Osteoblast (primary cell): ENCODE data around the gene RHOT2. TPM values are rescaled to one million over a fixed set of nuclear protein-coding genes. Genes with fewer than 3 reads are reported as not detected.
"Not testable (repeated sequence)": the region's sequence is repeated elsewhere in the genome, so short reads cannot be mapped to it uniquely, and the experiment has no call there.

ENCODE experiments used
- DNase-seq: peaks from one replicate; pipeline ENCODE4 v3.0.0; 2011; ENCODE audit warnings: low spot score, mixed read lengths; ENCODE audit not compliant: insufficient read length; ENCODE audit errors: missing footprints
- H2AFZ ChIP-seq: 2 replicates; pipeline ENCODE4 v1.6.0; 2011; ENCODE audit warnings: mild to moderate bottlenecking, low read length
- H3K27ac ChIP-seq: 2 replicates; pipeline ENCODE4 v1.5.1; 2011; ENCODE audit warnings: mild to moderate bottlenecking, low read depth, low read length, moderate library complexity
- H3K27me3 ChIP-seq: 2 replicates; pipeline ENCODE4 v1.6.0; 2012; ENCODE audit warnings: mild to moderate bottlenecking, control low read depth, inconsistent platforms, low read length, moderate library complexity; ENCODE audit not compliant: insufficient read depth
- H3K36me3 ChIP-seq: 2 replicates; pipeline ENCODE4 v1.5.1; 2011; ENCODE audit warnings: mild to moderate bottlenecking, low read length, control low read depth, moderate library complexity; ENCODE audit not compliant: insufficient read depth
- H3K4me1 ChIP-seq: 2 replicates; pipeline ENCODE4 v1.5.1; 2011; ENCODE audit warnings: mild to moderate bottlenecking, low read length, control low read depth, moderate library complexity; ENCODE audit not compliant: insufficient read depth
- H3K4me2 ChIP-seq: 2 replicates; pipeline ENCODE4 v1.6.0; 2011; ENCODE audit warnings: mild to moderate bottlenecking, low read length; ENCODE audit not compliant: insufficient read depth
- H3K4me3 ChIP-seq: fragments of 200-600 bp; sonication (generic); 3 replicates; pipeline ENCODE4 v1.5.1; 2012; ENCODE audit warnings: mild to moderate bottlenecking, low read length, inconsistent platforms; ENCODE audit not compliant: insufficient read depth
- H3K79me2 ChIP-seq: 2 replicates; pipeline ENCODE4 v1.6.0; 2012; ENCODE audit warnings: mild to moderate bottlenecking, low read length, control low read depth, inconsistent platforms; ENCODE audit not compliant: insufficient read depth
- H3K9me3 ChIP-seq: 2 replicates; pipeline ENCODE4 v1.5.1; 2011; ENCODE audit warnings: low read depth, low read length, control low read depth
- H4K20me1 ChIP-seq: 2 replicates; pipeline ENCODE4 v1.6.0; 2012; ENCODE audit warnings: mild to moderate bottlenecking, low read length, control low read depth; ENCODE audit not compliant: insufficient read depth
- total RNA-seq: library from RNA; depleted of rRNA; stranded (reverse); fragments of >200 nt; gene quantifications from 2 replicates; pipeline ENCODE4 v1.2.3, GENCODE V29; 2012
- TF ChIP-seq, protein P1 (sequence below): IDR thresholded peaks from 2 replicates; pipeline ENCODE4 v1.5.1; 2011; ENCODE audit warnings: mild to moderate bottlenecking, low read depth, low read length, moderate library complexity; ENCODE audit errors: extremely low read depth

Gene RHOT2
- total RNA-seq, 1 donor = 42.0 TPM

DNA sequence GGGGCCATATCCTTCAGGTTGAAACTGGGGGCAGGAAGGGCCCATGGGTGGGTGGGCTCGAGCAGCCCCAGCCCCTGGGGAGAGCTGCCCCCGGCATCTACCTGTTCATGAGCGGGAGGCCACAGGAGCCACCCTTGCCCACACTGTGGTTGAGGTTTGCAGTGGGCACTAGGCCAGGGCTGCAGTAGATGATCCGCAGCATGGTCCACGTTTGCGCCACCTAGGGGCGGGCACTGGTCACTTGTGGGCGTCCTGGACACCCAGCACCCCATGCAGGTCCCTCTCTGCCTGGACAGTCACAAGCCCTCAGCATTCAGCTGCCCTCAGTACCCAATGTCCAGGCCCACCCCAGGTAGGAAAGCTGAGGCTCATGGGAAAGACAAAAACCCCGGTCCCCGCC is 18.0 kb downstream of the RHOT2 start:
- Histone ChIP-seq H2AFZ (no peak overlapping the region), H3K27me3 (no peaks in the 10 kb centered on the region), H3K4me2 (no peak overlapping the region), H3K27ac (no peak overlapping the region), H3K79me2 (peaks cover 52% of the 10 kb centered on the region), H4K20me1 (peaks cover 26% of the 10 kb centered on the region), H3K9me3 (no peaks in the 10 kb centered on the region), H3K36me3 (peaks cover 23% of the 10 kb centered on the region), H3K4me3 (no peak overlapping the region), H3K4me1 (peaks cover 28% of the 10 kb centered on the region)
- TF ChIP-seq, protein P1, sequence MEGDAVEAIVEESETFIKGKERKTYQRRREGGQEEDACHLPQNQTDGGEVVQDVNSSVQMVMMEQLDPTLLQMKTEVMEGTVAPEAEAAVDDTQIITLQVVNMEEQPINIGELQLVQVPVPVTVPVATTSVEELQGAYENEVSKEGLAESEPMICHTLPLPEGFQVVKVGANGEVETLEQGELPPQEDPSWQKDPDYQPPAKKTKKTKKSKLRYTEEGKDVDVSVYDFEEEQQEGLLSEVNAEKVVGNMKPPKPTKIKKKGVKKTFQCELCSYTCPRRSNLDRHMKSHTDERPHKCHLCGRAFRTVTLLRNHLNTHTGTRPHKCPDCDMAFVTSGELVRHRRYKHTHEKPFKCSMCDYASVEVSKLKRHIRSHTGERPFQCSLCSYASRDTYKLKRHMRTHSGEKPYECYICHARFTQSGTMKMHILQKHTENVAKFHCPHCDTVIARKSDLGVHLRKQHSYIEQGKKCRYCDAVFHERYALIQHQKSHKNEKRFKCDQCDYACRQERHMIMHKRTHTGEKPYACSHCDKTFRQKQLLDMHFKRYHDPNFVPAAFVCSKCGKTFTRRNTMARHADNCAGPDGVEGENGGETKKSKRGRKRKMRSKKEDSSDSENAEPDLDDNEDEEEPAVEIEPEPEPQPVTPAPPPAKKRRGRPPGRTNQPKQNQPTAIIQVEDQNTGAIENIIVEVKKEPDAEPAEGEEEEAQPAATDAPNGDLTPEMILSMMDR = peak; percentile 61
- peak; percentile 96 for DNase-seq

GRCh38 chr16:686459-687260 is 18.7 kb downstream of the RHOT2 start:
- H3K9me3 ChIP-seq = no peaks in the 10 kb centered on the region
- H3K27me3 ChIP-seq = peaks cover under 1% of the 10 kb centered on the region
- TF ChIP-seq, protein P1 = no peak
- no peak for DNase-seq
- peaks cover 19% of the 10 kb centered on the region for H4K20me1 ChIP-seq
- H3K4me2 ChIP-seq = no peak overlapping the region
- H3K79me2 ChIP-seq = peaks cover 45% of the 10 kb centered on the region
- H3K4me1 ChIP-seq = peaks cover 21% of the 10 kb centered on the region
- no peak overlapping the region for H3K27ac ChIP-seq
- H3K4me3 ChIP-seq = no peak overlapping the region
- peaks cover 18% of the 10 kb centered on the region for H3K36me3 ChIP-seq
- no peak overlapping the region for H2AFZ ChIP-seq

DNA sequence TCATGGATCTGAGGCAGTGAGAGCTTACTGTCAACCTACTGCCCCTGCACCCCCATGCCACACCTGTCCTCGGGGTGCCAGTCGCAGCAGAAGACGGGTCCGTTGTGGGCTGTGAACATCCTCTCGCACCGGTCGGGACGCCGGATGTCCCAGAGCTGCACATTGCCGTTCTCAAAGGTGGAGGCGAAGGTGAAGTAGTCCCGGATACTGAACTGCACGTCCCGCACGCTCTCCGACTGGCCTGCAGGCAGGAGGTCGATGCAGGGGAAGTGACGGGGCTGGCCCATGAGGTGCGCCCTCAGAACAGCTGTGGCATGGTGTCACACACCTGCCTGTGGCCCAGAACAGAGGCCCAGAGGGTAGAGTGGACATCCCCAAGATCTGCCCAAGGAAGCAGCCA is 19.6 kb downstream of the RHOT2 start:
- H4K20me1 ChIP-seq = peaks cover 11% of the 10 kb centered on the region
- no peak overlapping the region for H3K4me2 ChIP-seq
- peaks cover 16% of the 10 kb centered on the region for H3K4me1 ChIP-seq
- peaks cover 37% of the 10 kb centered on the region for H3K79me2 ChIP-seq
- no peak overlapping the region for H3K27ac ChIP-seq
- DNase-seq = no peak
- H2AFZ ChIP-seq = no peak overlapping the region
- peaks cover 9% of the 10 kb centered on the region for H3K27me3 ChIP-seq
- no peaks in the 10 kb centered on the region for H3K9me3 ChIP-seq
- H3K36me3 ChIP-seq = peaks cover 10% of the 10 kb centered on the region
- H3K4me3 ChIP-seq = no peak overlapping the region
- TF ChIP-seq, protein P1 = no peak

GRCh38 chr16:689175-689897 is 21.4 kb downstream of the RHOT2 start:
- peak overlapping the region; percentile 76 for H3K27ac ChIP-seq
- peaks cover 9% of the 10 kb centered on the region for H3K4me1 ChIP-seq
- peaks cover 25% of the 10 kb centered on the region for H3K27me3 ChIP-seq
- TF ChIP-seq, protein P1 = no peak
- H3K9me3 ChIP-seq = no peaks in the 10 kb centered on the region
- H2AFZ ChIP-seq = peak overlapping the region; percentile 88
- peaks cover 2% of the 10 kb centered on the region for H3K36me3 ChIP-seq
- DNase-seq = no peak
- H4K20me1 ChIP-seq = no peaks in the 10 kb centered on the region
- peak overlapping the region; percentile 94 for H3K4me3 ChIP-seq
- H3K4me2 ChIP-seq = peak overlapping the region; percentile 90
- H3K79me2 ChIP-seq = peaks cover 22% of the 10 kb centered on the region

- H3K79me2 ChIP-seq = peaks cover 15% of the 10 kb centered on the region
- peaks cover 42% of the 10 kb centered on the region for H3K27me3 ChIP-seq
- DNase-seq, H3K4me1 ChIP-seq, H3K27ac ChIP-seq, H3K4me3 ChIP-seq, H3K36me3 ChIP-seq, H3K4me2 ChIP-seq, H2AFZ ChIP-seq, H4K20me1 ChIP-seq, H3K9me3 ChIP-seq: not testable (repeated sequence)
Measured at GRCh38 chr16:691242-691641, 23.3 kb downstream of the RHOT2 start.
